IPS DF 4.7 (cell line): ENCODE results near the gene PHF20.
"Not testable (repeated sequence)": the region's sequence is repeated elsewhere in the genome, so short reads cannot be mapped to it uniquely, and the experiment has no call there.

Experiments
- DNase-seq: peaks from one replicate; pipeline ENCODE4 v3.0.0-alpha.2; 2013; ENCODE audit warnings: low spot score; ENCODE audit errors: extremely low read depth

Gene PHF20

DNA sequence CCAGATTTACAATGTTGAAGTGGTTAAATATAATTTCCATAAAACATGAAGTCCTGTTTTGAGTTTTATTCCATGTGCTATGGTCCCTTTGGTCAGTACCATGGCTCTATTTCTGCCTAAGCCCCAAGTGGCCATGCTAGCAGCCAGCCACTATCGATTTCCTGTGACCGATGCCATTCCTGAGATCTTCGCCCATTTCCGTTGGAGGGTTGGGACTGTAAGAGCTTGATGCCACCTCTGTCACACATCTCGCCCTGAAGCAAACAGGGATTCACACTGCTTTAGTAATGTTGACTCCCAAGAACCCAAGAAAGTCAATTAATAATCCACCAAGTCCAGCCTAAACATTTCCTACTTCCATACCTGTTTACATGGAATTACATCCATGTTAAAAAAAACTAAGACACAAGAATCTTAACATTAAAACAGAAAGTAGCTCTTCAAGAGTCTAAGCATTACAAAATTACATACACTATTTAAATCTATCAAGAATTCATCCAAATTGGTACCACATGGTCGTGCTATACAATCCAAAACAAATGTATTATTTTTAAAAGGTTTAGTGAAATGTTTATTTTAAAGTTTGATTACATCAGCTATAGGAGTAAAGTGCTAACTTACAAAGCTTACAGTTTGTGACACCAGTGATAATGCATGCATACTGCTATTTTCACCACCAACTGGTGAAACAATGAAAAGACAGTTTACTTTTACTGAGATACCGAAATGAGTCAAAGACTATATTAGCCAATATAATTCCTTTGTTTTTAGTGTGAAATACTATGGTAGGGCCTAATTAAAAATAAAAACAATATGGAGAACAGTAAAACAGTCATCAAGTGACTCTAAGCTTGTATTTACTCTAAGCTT lies 32.3 kb upstream of the PHF20 start:
- DNase-seq = no peak

GRCh38 chr20:35741892-35742740 lies 29.7 kb upstream of the PHF20 start, which contains the start of gene RBM39:
RBM39 (minus strand) TSS chr20:35742260; CDS start chr20:35740874, 1,386 bp downstream.
- peak; percentile 99 for DNase-seq

- DNase-seq = no peak
These were observed 28.9 kb upstream of the PHF20 start for GRCh38 chr20:35742741-35743523.

- DNase-seq = no peak
These were observed 27.9 kb upstream of the PHF20 start for GRCh38 chr20:35743693-35744491.

DNA sequence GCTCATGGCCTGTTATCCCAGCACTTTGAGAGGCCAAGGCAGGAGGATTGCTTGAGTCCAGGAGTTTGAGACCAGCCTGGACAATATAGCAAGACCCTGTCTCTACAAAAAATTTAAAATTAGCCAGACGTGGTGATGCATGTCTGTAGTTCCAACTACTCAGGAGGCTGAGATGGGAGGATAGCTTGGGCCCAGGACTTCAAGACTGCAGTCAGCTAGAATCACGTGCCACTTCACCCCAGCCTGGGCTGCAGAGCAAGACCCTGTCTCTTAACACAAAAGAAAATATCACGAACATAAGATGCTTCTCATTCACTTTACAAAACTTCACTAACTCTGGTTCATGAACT lies 27.3 kb upstream of the PHF20 start:
- not testable (repeated sequence) for DNase-seq

- no peak for DNase-seq
These were observed 21.2 kb upstream of the PHF20 start for GRCh38 chr20:35750611-35751010.

DNA sequence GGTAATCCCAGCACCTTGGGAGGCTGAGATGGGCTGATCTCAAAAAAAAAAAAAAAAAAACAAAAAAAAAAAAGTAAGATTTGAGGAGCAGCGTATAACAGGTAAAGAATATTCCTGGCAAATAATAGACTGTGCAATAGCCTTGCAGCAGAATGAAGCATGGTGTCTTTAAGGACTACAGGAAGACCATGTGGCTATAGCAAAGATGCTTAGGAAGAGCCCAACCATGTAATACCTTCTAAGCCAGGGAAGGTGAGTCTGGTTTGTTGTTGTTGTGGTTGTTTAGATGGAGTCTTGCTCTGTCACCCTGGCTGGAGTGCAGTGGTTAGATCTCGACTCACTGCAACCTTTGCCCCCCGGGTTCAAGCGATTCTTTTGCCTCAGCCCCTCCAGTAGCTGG lies 15.4 kb upstream of the PHF20 start:
- no peak for DNase-seq

GRCh38 chr20:35757098-35757705 lies 14.6 kb upstream of the PHF20 start:
- no peak for DNase-seq

DNA sequence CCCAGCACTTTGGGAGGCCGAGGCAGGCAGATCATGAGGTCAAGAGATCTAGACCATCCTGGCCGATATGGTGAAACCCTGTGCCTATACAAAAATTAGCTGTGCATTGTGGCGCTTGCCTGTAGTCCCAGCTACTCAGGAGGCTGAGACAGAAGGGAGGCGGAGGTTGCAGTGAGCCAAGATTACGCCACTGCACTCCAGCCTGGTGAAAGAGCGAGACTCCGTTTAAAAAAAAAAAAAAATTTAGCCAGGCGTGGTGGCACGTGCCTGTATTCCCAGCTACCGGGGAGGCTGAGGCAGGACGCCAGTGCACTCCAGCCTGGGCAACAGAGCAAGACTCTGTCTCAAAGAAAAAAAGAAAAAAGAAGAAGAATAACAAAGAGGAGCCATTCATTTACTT lies 10.3 kb upstream of the PHF20 start:
- DNase-seq = not testable (repeated sequence)

- DNase-seq = no peak
These were observed 9.4 kb upstream of the PHF20 start for GRCh38 chr20:35762461-35762860.

GRCh38 chr20:35764936-35765335 lies 6.9 kb upstream of the PHF20 start:
- not testable (repeated sequence) for DNase-seq

GRCh38 chr20:35766843-35767242 lies 5.0 kb upstream of the PHF20 start:
- no peak for DNase-seq

DNA sequence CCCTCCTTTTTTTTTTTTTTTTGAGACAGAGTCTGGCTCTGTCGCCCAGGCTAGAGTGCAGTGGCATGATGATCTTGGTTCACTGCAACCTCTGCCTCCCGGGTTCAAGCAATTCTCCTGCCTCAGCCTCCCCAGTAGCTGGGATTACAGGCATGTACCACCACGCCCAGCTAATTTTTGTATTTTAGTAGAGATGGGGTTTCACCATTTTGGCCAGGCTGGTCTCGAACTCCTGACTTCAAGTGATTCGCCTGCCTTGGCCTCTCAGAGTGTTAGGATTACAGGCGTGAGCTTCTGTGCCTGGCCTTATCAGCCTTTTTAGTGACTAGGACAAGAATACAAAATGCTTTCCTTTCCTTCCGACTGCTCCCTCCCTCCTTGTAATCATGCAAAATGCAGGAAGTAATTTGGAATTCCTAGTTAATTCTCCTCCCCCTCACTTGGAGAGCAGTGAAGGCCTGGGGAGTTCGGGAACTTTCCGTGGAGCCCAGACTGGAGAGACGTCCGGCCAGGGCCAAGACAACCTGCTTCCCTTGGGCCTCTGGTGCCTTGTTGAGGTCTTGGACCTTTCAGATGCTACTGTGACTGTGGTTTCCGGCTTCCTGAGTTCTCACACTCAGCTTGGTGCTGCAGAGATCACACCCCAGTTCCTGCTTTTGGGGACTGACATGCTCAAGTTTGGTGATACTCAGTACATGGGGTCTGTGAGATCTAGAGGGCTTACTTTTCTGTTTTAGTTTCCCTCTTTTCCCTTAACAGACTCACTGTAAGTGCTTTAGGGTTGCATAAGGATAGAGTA lies 3.9 kb upstream of the PHF20 start:
- no peak for DNase-seq

- DNase-seq = no peak
These were observed 2.8 kb upstream of the PHF20 start for GRCh38 chr20:35768731-35769664.

DNA sequence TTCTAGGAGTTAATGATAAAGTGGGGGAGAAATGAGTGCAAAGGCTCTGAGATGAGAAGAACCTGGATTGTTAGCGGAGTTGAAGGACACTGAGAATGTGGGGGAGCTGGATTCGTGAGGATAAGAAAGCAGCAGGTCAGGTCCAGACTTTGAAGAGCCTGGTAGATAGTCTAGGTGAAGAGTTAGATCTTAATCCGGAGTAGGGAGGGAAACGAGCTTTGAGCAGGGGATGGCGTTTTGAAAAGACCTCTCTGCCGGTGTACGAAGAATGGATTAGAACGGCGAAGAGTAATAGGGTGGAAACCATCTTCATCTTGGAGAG lies 487 bp upstream of the PHF20 start:
- DNase-seq = no peak

DNA sequence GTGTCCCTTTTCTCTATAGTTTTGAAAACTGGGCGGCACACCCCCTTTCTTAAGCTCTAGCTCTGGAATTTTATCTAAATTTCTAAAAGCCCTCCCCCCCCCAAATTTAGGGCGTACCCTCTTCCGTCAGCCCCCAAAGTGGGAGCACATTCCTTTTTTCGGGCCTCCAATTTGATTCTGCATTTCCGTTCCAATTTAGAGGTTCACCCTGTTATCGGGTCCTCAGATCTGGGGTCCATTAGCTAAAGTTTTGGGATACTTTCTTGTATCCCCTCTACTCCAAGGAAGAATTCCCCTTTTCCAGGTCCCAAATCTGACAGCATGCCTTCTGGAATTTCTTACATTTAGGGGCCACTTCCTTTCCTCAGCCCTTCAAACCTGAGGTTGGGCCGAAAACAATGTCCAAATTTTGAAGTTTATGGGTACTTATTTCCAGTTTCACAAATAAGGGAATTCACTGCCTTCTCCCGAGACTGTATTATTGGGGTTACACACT lies 796 bp downstream of the PHF20 start:
- no peak for DNase-seq

DNA sequence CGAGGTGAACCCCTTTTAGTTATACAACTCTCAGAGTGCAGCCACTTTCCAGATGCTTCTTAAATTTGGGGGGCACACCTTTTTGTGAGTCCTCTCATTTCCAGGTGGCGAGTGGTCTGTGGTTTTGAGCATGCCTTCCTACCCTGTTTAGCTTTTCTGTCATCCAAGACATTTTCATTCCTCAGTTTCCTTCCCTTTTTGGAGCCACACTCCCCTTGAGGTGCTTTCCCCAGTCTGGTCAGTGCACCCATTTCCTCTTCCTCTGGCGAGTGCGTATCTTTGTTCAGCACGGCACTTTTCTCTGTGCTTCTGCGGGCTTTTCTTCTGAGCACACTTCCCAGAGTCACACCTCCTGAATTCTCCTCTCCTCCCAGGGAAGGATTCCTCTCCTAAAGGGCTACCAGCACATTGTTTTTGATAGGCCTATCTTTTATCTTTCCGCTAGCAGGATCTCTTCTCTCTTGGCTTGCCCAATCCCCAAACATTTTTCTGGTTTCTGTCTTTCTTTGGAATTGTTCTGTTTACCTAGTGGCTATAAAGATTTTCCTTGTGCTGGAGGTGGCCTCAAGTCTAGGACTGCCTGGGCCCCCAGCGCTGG lies 1.4 kb downstream of the PHF20 start:
- DNase-seq = no peak

GRCh38 chr20:35774391-35774790 lies 2.6 kb downstream of the PHF20 start:
- DNase-seq = no peak
